HEK293T (cell line): ENCODE data around the gene CCDC88A.

Experiments
- CTCF ChIA-PET: fragments of 350-600 bp; formaldehyde crosslinking; extraction: SDS; loops from one replicate; lab custom pipeline; 2021; ENCODE audit warnings: antibody characterized with exemption, inconsistent platforms; lab: Yijun Ruan, JAX
- POLR2A ChIA-PET: fragments of 350-600 bp; formaldehyde crosslinking; extraction: SDS; loops from one replicate; lab custom pipeline; 2020; ENCODE audit warnings: antibody characterized with exemption, inconsistent platforms; lab: Yijun Ruan, JAX
- DNase-seq: peaks from one replicate; pipeline ENCODE4 v3.0.0; 2012; ENCODE audit warnings: mixed read lengths; ENCODE audit errors: extremely low spot score
- ARNT ChIP-seq: fragments of 450-650 bp; IDR thresholded peaks from 2 replicates; pipeline ENCODE4 v1.6.1; 2017; ENCODE audit warnings: mild to moderate bottlenecking
- BHLHE40 ChIP-seq: fragments of 450-650 bp; IDR thresholded peaks from 2 replicates; pipeline ENCODE4 v1.6.1; 2016; ENCODE audit warnings: mild to moderate bottlenecking, moderate library complexity, borderline replicate concordance
- CTBP1 ChIP-seq: fragments of 450-650 bp; IDR thresholded peaks from 2 replicates; pipeline ENCODE4 v1.6.1; 2016; ENCODE audit warnings: borderline replicate concordance
- ELF4 ChIP-seq: fragments of 450-650 bp; IDR thresholded peaks from 2 replicates; pipeline ENCODE4 v1.6.1; 2017; ENCODE audit warnings: antibody characterized with exemption
- FOXA1 ChIP-seq: fragments of 450-650 bp; IDR thresholded peaks from 2 replicates; pipeline ENCODE4 v1.6.1; 2016; ENCODE audit warnings: mild to moderate bottlenecking
- FOXK2 ChIP-seq: fragments of 450-650 bp; IDR thresholded peaks from 2 replicates; pipeline ENCODE4 v1.6.1; 2016; ENCODE audit warnings: mild to moderate bottlenecking
- FOXM1 ChIP-seq: fragments of 450-650 bp; IDR thresholded peaks from 2 replicates; pipeline ENCODE4 v1.6.1; 2017; ENCODE audit warnings: mild to moderate bottlenecking, borderline replicate concordance
- HDGF ChIP-seq: fragments of 450-650 bp; IDR thresholded peaks from 2 replicates; pipeline ENCODE4 v1.6.1; 2017; ENCODE audit warnings: antibody characterized with exemption, borderline replicate concordance
- L3MBTL2 ChIP-seq: fragments of 450-650 bp; conservative IDR thresholded peaks from 2 replicates; pipeline ENCODE4 v1.6.1; 2016; ENCODE audit warnings: mild to moderate bottlenecking
- LEF1 ChIP-seq: fragments of 450-650 bp; IDR thresholded peaks from 2 replicates; pipeline ENCODE4 v1.6.1; 2017; ENCODE audit warnings: mild to moderate bottlenecking, borderline replicate concordance
- NFRKB ChIP-seq: fragments of 450-650 bp; IDR thresholded peaks from 2 replicates; pipeline ENCODE4 v1.6.1; 2016; ENCODE audit warnings: mild to moderate bottlenecking, moderate library complexity
- PKNOX1 ChIP-seq: fragments of 450-650 bp; IDR thresholded peaks from 2 replicates; pipeline ENCODE4 v1.6.1; 2016
- SP1 ChIP-seq: fragments of 450-650 bp; IDR thresholded peaks from 2 replicates; pipeline ENCODE4 v1.6.1; 2017
- SUZ12 ChIP-seq: fragments of 450-650 bp; IDR thresholded peaks from 2 replicates; pipeline ENCODE4 v1.6.1; 2016; ENCODE audit warnings: mild to moderate bottlenecking
- TARDBP ChIP-seq: fragments of 450-650 bp; IDR thresholded peaks from 2 replicates; pipeline ENCODE4 v1.6.1; 2016
- ZNF384 ChIP-seq: fragments of 450-650 bp; IDR thresholded peaks from 2 replicates; pipeline ENCODE4 v1.6.1; 2016

CCDC88A gene

DNA sequence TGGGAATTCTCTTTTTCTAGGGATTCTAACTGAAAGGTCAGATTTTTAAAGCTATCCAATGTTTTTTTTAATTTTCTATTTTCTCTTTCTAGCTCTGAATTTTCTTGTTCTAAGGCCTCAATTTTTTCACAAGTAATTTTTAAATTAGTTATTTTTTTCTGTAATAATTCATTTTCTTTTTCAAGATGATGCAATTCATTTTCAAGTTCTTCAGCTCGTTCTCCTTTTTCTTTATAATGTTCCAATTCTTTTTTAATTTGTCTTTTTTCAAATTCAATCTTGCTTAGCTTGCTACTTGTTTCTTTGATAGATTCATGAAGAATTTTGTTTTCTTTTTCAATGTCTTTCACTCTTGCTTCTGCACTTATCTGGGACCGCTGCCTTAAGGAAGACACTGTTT, 84.9 kb downstream of the CCDC88A start:
- TF ChIP-seq ARNT = no peak
- no peak for TF ChIP-seq TARDBP
- TF ChIP-seq FOXM1 = no peak
- TF ChIP-seq FOXA1 = no peak
- TF ChIP-seq PKNOX1 = no peak
- TF ChIP-seq LEF1 = no peak
- no peak for TF ChIP-seq NFRKB
- no peak for TF ChIP-seq CTBP1
- CTCF ChIA-PET = interaction anchor here (0.6 kb wide), 1 partner anchor 34 kb away, joined by 3 read pairs; no protein-coding TSS in a partner anchor
- POLR2A ChIA-PET = no interaction called here
- no peak for DNase-seq

GRCh38 chr2:55330541-55331297, 88.9 kb downstream of the CCDC88A start:
- DNase-seq = no peak
- TF ChIP-seq L3MBTL2 (no peak), SUZ12 (no peak), LEF1 (no peak), TARDBP (no peak), FOXM1 (no peak)
- ChIA-PET POLR2A (no interaction called here), CTCF (no interaction called here)

- POLR2A ChIA-PET = no interaction called here
- CTCF ChIA-PET = no interaction called here
- TF ChIP-seq FOXA1 = no peak
- TF ChIP-seq FOXK2 = no peak
- no peak for TF ChIP-seq NFRKB
- no peak for TF ChIP-seq PKNOX1
- TF ChIP-seq SP1 = no peak
- no peak for TF ChIP-seq BHLHE40
- TF ChIP-seq ELF4 = no peak
- no peak for TF ChIP-seq HDGF
- TF ChIP-seq ZNF384 = no peak
- no peak for TF ChIP-seq TARDBP
- TF ChIP-seq LEF1 = no peak
- TF ChIP-seq ARNT = no peak
- TF ChIP-seq FOXM1 = no peak
- no peak for TF ChIP-seq CTBP1
- TF ChIP-seq SUZ12 = no peak
- DNase-seq = no peak
These were observed 92.0 kb downstream of the CCDC88A start for GRCh38 chr2:55327470-55328230.

- TF ChIP-seq ARNT (no peak), HDGF (no peak), TARDBP (no peak), LEF1 (no peak), FOXM1 (no peak), SP1 (no peak), NFRKB (no peak), ELF4 (no peak), SUZ12 (no peak), FOXK2 (no peak), FOXA1 (no peak), CTBP1 (no peak), ZNF384 (no peak), L3MBTL2 (no peak)
- POLR2A ChIA-PET = no interaction called here
- no peak for DNase-seq
- CTCF ChIA-PET = no interaction called here
These were observed 104.7 kb downstream of the CCDC88A start for GRCh38 chr2:55314985-55315384.

- CTCF ChIA-PET = no interaction called here
- POLR2A ChIA-PET = no interaction called here
- DNase-seq = peak; percentile 10
- TF ChIP-seq HDGF (no peak), SUZ12 (no peak), PKNOX1 (no peak), ZNF384 (no peak), TARDBP (no peak), SP1 (no peak), FOXK2 (no peak), FOXM1 (no peak), L3MBTL2 (no peak), ARNT (no peak), LEF1 (no peak), CTBP1 (no peak), BHLHE40 (no peak), FOXA1 (no peak)
These were observed 108.2 kb downstream of the CCDC88A start for GRCh38 chr2:55311444-55311870.
